ENCODE data around the gene CARD14.

DNA sequence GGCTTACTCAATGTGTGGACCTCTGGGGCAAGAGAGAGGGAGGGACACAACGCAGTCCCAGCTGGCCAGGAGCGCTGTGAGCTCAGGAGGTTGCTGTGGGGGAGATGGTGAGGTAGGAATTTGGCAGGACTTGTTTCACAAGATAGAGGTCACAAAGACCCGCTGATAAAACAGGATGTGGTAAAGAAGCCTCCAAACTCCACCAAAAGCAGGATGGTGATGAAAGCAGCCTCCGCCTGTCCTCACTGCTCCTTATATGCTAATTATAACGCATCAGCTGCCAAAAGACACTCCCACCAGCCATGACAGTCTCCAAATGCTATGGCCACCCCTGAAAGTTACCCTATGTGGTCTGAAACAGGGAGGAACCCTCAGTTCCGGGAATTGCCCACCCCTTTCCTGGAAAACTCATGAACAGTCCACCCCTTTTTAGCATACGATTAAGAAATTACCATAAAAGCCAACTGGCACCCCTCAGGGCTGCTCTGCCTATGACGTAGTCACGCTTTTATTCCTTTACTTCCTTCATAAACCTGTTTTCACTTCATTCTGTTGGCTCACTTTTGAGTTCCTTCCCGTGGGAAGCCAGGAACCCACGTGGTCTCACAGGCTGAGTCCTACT is 17.6 kb upstream of the CARD14 start:
- TF ChIP-seq, protein P1, sequence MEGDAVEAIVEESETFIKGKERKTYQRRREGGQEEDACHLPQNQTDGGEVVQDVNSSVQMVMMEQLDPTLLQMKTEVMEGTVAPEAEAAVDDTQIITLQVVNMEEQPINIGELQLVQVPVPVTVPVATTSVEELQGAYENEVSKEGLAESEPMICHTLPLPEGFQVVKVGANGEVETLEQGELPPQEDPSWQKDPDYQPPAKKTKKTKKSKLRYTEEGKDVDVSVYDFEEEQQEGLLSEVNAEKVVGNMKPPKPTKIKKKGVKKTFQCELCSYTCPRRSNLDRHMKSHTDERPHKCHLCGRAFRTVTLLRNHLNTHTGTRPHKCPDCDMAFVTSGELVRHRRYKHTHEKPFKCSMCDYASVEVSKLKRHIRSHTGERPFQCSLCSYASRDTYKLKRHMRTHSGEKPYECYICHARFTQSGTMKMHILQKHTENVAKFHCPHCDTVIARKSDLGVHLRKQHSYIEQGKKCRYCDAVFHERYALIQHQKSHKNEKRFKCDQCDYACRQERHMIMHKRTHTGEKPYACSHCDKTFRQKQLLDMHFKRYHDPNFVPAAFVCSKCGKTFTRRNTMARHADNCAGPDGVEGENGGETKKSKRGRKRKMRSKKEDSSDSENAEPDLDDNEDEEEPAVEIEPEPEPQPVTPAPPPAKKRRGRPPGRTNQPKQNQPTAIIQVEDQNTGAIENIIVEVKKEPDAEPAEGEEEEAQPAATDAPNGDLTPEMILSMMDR (conservative IDR thresholded peaks at IDR 0.05; ENCODE audit: low read depth in 2 of 2): no peak
- TF ChIP-seq EZH2 (IDR thresholded peaks at IDR 0.05; ENCODE audit: low read depth, unreplicated experiment) (no peak), EZH2phosphoT487 (IDR thresholded peaks at IDR 0.05; ENCODE audit: unreplicated experiment) (no peak)
